ENCODE results near the gene NR3C2.
A peak's percentile ranks its signal among the peaks of the same experiment; 100 is the strongest.

Gene NR3C2

DNA sequence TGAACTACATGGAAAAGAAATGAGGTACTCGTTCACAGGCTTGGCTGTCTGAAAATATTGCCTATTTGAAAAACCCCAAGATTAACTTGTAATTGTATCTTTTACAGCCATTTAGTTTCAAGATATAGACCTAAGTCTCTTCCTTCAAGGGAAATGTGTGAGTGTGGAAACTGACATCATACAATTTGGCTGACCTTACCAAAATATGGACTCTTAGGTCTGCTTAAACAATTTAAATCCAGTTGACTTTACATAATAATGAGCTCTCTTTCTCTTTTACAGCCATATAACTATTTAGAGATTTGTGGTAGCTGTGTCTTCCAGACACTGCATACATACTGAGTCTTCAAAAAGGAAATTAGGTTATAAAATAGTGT is 186.9 kb downstream of the NR3C2 start:
- no peak for DNase-seq

DNA sequence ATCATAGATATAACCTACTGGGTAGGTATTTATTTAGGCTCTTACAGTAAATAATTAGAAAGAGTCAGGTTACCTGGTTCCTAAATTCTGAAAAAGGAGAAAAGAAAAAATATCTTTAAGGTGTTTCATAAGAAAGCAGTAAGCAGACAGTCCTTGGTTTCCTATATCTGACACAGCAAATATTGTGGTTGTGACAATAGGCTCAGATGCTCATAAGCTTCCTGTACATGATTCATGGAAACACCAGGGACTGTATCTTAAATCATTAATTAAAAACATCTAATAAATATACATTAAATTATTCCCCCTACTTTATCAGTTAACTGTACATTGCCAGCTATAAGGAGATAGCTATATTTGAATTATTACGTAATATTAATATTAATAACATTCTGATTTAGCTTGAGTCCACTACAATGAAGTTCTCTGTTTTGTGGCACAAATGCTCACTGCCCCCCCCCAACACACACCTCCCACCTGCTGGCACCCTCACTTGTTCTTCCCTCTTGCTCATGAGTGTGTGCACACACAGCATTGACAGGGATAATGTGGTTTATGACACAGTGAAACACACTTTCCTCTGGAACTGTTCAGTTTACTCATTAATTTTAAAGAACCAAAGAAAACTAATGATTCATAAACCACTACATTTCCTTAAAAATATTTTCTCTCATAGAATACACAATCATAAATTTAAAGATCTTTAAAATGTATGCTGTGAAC is 187.4 kb downstream of the NR3C2 start:
- DNase-seq, result no peak

DNA sequence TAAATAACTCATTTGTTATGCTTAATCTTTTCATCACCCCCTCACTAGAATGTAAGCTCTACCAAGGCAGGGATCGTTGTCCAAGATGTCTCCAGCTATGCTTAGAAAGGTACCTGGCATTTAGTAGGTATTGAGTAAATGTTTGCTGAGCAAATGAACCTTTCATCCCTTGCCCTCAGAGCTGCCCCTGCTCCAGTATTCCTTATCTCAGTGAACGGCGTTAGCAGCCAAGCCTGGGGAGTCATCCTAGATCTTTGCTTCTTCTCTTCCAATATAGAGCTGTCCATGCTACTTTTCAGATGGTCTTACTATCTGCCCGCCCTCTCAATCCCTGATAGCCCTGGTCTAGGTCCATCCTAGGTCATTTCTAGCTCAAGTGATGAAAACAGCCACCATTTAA is 188.4 kb downstream of the NR3C2 start:
- DNase-seq, result no peak

DNA sequence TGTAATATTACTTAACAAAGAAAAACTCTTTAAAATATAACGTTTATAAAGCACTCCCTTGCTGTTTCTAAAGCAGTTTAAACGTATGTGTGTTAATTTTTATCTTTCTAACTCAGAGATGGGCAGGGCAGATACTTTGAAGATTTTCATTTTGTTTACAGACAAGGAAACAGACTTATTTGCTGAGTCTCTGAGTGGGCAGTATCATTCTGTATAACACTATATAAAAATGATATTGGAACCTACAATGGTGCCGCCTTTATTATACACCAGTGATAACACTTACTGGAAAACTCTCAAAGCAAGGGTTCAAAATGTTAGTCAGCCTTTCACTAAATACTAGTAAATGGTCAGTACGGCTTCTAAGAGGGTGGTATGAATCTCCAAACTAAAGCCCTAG is 193.4 kb downstream of the NR3C2 start:
- DNase-seq, result no peak

DNA sequence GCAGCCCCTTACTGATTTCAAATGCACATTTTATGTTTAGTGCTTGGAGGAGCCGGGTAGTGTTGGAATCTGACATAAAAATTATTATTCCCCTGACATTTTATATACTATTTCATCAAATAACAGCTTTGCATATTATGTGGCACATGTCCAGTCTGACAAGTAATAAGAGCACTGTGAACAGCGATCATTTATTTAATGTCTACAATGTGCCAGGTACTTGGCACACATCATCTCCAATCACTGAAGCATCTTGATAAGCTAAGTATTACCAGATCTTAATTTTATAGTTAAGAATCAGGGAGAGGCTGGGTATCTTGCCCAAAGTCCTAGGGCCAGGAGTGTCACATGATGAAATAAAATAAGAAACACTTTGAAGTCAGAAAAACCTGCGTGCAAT is 197.2 kb downstream of the NR3C2 start:
- no peak for DNase-seq

DNA sequence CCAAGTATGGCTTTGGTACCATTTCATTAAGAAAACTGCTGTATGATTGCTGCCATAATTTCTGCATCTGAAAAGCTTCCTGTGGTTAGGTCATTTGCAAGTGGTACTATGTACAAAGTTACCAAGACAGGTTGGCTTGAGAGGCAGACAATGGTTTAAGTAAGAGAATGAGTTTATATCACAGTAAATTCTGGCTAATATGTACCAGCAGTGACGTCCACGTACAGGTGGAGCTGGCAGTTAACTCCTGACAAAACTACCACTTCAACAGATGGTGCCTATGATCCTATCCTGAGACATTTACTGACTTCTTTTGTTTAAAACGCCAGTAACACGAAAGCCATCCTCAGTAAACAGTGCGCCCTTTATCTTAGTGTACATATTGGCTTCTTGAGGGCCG is 198.4 kb downstream of the NR3C2 start:
- no peak for DNase-seq

DNA sequence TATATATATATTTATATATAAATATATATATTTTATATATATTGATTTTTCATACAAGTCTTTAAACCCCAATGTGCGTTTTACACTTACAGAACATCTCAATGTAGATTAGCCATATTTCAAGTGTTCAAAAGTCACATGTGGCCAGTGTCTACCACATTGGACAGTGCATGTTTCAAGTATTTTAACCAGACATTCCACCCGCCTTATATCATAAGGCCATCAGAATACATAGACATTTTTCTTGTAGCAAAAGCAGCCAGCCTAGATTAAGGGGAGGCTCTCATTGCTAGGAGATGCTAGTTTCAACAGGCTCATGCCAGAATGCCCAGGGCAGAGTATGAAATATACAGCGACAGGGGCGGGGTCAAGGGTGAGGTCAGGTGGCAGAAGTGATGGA is 202.0 kb downstream of the NR3C2 start:
- no peak for DNase-seq

DNA sequence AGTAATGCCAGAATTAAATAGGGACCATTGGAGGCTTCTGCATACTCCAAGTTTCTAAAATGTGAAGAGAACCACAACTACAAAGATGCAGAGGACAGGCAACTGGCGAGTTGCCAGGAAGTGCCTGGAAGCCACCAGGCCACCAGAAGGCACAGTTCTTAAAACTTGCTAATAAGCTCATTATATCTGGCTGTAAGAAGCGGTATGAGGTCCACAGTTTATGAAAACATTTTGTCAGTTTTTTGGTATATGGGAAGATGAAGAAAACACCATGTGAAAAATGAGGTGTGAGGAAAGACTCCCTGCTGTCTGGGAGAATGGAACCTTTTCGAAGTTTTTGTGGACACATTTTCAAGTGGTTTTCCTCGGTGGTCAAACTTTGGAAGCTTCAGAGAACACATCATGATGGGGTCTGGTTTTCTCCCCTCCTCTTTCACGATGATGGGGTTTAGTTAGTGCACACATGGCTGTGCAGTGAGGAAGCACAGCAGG is 202.7 kb downstream of the NR3C2 start:
- no peak for DNase-seq

DNA sequence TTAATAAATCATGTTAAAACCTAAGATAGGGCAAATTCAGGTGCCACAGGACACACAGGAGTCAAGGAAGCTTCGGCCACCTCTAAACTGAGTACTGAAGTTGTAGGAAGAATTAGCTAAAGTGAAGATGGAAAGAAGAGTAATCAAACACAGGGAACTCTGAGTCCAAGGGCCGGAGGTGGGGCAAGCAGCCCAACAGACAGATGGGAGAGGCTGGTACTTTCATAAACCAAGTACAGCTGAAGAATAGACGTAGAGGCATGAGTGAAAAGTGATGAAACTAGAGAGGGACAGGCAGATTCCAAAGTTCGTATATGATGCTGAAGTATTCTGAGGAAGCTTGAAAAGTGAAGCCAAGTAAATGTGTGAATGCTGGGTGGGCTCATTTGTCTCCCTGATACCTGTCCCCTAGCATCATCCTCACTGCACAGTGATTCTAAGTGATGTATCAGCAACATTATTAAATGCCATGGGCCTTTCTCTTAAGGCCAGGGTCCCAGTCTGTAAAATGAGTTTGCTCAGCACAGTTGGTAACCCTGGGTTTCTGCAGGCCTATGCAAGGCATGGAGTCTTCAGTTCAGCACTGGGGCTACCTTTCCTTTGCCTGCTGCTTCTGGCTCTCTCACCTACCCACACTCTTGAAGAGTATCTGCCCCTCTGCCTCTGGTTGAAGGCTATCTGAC is 203.3 kb downstream of the NR3C2 start:
- no peak for DNase-seq

DNA sequence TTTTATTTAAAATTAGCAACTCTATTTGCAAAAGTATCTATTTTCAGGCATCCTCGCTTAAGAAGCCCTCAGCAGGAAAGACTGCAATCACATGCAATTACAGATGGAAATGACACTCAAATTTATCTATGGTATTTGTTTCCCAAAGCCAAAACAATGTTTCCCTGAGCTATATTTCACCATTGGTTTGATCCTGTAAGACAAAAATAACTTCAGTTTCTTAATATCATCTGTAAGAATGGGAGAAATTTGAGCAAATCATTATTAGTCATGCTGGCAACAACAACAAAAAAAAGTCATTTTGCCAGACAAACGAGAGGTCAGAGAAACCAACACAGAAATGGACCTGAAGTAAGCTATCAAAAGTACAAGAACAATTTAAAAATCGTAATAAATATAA is 204.1 kb downstream of the NR3C2 start:
- no peak for DNase-seq

DNA sequence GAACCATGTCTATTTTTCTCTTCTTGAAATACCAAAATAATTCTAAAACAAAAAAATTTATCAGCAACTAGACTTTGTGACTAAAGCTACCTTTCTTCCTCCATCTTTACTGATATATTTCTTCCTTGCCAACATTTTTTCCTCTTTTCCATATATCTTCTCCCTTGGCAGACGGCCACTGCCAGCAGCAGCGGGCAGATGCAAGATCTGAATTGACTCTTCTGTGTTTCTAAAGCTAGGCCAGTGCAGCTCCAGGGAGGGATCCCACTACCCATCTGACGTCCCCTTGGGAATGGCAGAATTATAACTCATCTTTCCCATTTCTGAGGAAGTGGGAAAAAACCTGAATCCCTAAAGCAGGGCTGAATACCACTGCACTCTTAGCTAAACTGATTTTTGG is 206.4 kb downstream of the NR3C2 start:
- DNase-seq, result no peak

DNA sequence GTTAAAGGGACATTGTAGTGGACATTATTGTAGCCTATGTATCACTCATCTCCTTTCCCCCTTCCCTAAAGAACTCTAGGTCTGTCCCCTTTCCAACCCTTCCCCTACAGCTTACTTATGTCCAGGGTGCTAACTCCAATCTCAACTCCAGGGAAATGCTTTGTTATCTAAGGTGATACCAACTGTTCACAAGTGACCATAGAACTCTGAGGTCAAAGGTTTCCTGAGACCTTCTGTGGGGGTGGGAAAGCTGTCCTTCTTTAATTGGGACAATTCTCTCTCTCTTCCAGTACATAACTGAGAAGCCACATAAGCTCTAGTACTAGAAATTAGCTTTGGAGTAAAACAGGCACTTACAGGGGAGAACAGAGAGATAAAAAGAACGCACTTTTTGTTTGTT is 212.4 kb downstream of the NR3C2 start:
- no peak for DNase-seq

DNA sequence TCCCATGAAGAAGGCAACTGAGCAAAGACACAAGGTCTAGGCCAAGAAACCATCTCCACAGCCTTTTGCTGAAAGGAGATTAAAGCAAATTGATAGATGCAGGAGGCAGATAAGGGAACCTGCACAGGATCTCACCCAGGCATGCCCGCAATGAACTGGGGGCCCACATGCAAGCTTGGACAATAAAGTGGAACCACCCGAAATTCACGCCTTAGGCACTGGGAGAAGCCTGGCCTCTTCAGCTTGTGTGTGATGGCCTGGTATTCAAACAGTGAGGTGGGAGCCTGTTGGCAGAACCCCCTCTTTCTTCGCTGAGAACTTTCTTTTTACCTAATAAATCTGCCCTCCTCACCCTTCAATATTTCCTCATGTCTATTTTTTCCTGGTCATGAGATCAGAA is 213.2 kb downstream of the NR3C2 start:
- no peak for DNase-seq

DNA sequence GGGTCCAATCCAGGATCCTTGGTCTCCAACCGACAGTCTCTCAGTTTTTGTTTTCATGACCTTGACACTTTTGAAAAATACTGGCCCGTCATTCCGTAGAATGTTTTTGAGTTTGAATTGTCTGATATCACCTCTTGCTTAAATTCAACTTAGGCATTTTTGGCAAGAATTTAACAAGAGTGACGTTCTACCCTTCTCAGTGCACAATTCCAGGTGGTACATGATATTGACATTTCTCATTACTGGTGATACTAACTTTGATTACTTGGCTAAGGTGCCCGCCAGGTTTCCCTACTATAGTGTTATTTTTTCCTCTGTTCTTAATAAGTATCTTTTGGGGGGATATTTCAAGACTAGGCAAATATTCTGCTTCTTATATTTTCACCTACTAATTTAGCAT is 215.1 kb downstream of the NR3C2 start:
- DNase-seq, result no peak

DNA sequence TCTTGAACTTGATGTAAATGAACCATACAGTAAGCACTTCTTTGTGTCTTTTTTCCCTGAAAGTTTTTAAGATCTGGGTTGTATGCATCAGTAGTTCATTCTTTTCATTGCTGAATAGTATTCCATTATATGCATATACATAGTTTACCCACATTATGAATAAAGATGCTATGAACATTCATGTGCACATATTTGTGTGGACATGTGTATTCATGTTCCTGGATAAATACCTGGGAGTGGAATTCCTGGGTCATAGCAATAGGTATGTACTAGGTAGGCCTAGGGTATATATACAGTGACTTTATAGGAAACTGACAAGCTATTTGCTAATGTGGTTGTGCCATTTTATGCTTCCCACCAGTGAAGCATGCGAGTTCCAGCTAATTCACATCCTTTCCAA is 215.9 kb downstream of the NR3C2 start:
- DNase-seq, result no peak

DNA sequence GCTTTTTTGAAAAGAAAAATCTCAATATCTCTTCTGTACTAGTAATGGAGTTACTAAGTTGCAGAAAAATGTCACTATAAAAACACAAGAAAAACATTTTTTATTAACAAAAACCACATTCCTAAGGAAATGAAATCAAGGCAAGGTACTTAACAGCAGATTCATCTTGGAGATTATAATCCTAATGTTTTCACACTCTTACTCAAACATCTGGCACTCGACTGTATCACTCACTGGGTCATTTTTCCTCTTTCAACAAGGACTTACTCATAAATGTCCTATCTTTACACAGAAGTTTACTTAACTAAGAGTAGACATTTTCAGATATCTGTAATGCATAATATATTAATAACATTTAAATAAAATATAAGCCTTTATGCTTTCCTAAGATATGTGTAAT is 216.6 kb downstream of the NR3C2 start:
- DNase-seq, result no peak

DNA sequence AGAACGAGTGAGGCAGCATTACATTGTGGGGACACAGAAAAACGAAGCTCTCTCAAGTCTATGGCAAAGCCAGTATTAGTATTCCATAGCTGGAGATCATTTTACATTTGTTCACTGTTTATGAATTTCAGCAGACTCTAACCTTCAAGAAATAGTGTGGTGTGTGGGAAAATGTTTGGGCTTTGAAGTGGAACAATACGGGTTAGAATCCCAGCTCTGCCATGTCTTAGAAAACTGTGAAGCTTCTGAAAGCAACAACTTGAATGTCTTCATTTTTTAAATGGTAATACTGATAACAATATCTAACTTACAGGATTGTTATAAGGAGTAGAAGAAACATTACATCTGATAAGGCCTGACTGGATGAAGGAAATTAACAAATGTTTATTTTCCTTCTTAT is 217.7 kb downstream of the NR3C2 start:
- no peak for DNase-seq

DNA sequence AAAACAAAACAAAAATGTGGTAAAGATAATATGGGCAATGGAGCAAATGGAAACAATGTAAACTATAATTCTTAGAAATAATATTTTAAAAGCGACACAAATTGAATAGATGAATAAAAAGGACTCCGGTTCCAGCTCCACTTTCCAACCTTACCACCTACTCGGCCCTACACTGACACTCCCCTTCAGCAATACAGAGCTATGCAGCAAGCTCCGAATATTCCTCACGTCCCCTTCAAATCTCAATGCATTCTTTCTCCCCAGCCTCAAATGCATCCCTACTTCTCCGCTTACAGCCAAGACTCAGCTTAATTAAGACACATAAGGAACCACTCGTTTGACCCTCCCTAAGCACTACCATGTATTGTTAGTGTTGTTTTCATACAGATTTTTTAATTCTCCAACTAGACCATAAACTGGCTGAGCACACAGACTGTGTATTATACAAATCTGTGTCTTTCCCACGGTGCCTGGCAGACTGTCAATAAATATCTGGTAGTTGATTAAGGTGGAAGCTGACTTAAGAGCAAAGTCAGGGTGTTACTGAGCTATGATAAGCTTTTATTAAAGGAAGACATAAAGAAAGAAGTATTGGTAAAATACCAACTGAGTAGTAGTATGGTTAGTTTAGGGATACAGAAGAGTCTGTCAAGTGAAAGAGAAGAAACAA is 219.1 kb downstream of the NR3C2 start:
- DNase-seq, result no peak

DNA sequence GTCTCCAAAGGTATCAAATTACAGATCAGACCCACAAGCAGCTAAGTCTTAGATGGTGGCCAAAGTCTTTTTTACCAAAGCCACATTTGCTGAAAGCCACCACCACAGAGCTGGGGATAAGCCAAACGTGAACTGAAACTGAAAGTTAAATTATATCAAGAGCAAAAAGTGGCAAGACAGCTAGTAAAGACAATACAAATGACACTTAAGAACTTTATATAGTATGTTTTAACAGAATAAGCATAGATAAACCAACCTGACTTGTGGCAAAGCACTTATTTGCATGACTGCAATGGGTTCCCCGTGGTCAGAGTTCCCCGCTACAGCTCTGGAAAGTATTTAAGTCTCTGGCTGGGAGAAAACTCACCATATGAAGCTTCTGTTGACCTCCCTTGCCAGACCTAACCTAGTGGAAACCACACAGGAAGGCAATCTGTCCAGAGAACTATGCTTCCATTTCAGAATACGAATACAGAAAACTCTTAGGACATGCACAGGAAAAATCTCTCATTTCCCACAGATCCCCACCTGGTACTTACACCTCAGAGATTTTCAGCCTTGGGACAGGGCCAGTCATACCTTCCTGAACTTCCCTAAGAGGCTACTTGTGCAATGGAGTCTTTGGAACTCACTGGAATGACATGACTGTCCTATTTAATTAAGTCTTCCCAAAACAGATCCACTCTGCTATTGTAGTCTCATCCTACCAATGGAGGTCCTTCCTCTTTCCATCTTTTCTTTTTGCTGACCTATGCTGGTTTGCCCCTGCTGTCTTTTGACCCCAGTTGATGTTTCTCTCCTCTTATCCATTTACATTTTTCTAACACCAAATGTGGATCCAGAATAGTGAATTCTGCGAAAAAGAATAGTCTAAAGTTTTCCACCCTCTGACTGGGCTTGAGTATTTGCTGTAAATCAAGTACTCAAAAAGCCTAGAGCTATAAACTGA is 225.1 kb downstream of the NR3C2 start:
- peak; percentile 57 for DNase-seq

DNA sequence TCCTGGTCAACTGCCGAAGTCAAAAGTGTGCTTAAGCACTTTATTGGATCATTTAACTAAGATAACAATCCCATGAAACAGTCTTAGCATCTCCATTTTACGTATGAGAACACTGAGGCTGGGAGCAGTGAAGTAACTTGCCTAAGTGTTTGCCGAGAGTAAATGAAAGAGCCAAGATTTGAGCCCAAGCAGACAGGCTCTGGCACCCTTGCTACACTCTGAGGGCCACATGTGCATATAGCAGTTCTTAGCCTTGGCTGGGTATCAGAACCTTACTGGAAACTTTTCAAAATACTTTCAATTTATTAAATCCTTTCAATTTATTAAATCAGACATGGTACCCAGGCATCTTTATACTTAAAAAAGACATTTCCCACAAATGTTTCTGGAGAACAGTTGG is 225.9 kb downstream of the NR3C2 start:
- no peak for DNase-seq

DNA sequence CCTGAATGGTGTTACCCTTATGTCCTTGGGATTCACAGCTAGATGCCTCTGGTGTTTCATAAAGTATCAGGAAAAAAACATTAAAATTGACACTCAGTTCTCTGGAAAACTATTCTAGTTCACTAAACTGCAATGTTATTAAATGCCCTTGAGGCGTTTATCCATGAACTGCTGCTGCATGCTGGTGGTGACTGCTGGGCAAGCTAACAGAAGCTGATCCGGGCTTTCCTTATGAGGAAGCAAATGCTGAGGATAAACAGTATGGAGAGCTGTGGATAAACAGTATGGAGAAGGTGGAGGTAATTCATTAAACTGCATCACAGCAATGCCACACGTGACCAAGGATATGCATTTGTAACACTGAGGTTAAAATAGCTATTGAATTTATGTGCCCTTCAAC is 227.0 kb downstream of the NR3C2 start:
- no peak for DNase-seq

DNA sequence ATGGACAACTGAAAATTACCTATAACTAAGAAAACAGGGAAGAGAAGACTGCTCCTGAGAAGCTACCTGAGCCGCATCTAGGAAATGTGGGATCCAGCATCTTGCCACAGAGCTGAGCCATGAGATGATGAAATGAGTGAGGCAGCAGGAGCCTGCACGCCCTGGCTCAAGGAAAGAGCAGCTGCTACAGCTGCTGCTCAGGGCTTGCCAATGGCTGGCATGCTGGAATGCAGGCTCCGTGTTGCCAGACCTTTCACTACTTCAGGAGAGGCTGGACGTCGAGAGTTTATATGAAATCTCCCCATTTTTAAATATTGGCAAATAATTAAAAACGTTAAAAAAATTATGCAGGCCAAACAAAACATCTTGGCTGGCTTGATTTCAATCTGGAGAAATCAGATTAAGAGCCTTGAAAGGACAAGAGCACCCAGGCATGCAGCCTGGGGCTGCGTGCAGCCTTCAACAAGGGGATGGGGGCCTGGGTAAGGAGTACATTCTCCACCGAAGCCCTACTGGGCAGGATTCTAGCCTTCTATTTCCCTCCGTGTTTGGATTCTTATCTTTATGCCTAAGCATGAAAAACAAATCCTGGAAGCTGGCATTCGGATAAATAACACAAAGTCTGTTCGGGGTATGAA is 227.6 kb downstream of the NR3C2 start:
- no peak for DNase-seq

DNA sequence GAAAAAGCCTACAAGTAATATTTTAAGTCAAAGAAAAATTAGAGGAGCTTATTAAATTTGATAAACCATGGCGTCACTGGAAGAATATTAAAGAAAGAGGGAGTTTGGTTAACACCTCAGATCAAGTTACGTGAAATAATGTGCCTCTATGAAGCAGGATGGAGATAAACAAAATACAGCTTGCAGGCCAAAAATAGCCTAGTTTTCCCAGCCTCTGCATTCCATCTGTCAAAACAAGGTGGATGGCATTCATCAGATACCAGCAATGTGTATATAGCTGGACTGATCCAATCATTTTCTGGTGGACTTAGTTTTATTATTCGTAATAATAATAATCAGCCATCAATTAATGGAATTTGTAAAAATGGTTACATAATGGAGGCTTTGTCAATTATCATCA is 230.7 kb downstream of the NR3C2 start:
- no peak for DNase-seq
